ENCODE results near the gene GOPC.

The GOPC gene

DNA sequence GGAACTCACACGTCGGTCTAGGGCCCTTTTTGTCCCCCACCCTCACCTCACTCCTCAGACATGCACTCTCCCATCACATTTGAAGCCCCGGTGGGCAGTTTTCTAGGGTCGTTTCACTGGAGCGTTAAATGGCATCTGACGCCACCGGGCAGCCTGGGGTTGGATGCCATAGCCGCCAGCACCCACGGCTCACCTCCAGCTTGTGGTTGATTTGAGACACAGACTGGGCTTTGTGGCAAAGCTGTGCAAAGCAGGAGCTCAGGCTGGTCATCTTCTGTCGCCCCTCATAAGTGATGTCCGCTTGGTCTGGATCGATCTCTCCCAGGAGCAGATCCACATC is 530 bp downstream of the GOPC start:
- TF ChIP-seq, protein P1, sequence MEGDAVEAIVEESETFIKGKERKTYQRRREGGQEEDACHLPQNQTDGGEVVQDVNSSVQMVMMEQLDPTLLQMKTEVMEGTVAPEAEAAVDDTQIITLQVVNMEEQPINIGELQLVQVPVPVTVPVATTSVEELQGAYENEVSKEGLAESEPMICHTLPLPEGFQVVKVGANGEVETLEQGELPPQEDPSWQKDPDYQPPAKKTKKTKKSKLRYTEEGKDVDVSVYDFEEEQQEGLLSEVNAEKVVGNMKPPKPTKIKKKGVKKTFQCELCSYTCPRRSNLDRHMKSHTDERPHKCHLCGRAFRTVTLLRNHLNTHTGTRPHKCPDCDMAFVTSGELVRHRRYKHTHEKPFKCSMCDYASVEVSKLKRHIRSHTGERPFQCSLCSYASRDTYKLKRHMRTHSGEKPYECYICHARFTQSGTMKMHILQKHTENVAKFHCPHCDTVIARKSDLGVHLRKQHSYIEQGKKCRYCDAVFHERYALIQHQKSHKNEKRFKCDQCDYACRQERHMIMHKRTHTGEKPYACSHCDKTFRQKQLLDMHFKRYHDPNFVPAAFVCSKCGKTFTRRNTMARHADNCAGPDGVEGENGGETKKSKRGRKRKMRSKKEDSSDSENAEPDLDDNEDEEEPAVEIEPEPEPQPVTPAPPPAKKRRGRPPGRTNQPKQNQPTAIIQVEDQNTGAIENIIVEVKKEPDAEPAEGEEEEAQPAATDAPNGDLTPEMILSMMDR (IDR thresholded peaks at IDR 0.05; ENCODE audit: insufficient read depth, low read length, missing control alignments) = no peak
- ChIA-PET POLR2A (interaction anchor here (0.6 to 1.5 kb wide), 5 partner anchors 24 to 158 kb away, joined by 3 to 13 read pairs (median 5); partner anchors contain the start of gene DCBLD1), CTCF (interaction anchor here (1.0 to 11.3 kb wide), 10 partner anchors 11 to 255 kb away, joined by 3 to 205 read pairs (median 6); no protein-coding TSS in a partner anchor)
- no peak for DNase-seq (ENCODE audit: low read depth, low spot score)
- H3K4me3 ChIP-seq (ENCODE audit: low read depth, low read length) = peak overlapping the region; percentile 91

DNA sequence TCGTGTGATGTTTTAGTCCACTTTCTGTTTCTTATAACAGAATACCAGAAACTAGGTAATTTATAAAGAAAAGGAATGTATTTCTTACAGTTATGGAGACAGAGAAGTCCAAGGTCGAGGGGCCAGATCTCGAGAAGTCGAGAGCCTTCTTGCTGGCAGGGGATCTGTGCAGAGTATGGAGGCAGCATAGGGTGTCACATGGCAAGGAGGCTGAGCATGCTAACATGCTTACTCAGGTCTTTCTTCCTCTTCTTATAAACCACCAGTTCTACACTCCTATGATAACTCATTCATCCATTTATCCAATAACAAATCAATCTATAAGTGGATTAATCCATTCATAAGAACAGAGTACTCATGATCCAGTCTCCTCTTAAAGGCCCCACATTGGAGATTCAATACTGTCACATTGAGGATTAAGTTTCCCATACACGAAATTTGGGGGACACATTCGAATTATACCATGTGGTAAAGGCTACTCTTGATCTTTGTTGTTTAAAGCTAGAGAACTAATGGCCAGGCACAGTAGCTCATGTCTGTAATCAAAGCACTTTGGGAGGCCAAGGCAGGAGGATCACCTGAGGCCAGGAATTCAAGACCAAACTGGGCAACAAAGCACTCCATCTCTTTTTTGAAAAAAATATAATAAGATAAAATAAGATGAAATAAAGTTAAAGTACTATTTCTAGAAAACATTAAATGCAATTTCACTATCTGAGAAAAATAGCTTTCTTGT is 2.1 kb downstream of the GOPC start:
- CTCF ChIA-PET = interaction anchor here (0.9 to 11.3 kb wide), 3 partner anchors 120 to 156 kb away, joined by 3 to 205 read pairs (median 4); no protein-coding TSS in a partner anchor
- POLR2A ChIA-PET = interaction anchor here (0.9 kb wide), 1 partner anchor 150 kb away, joined by 3 read pairs; no protein-coding TSS in a partner anchor
- DNase-seq (ENCODE audit: low read depth, low spot score) = no peak
- TF ChIP-seq, protein P1 (IDR thresholded peaks at IDR 0.05; ENCODE audit: insufficient read depth, low read length, missing control alignments) = no peak
- peak overlapping the region; percentile 91 for H3K4me3 ChIP-seq (ENCODE audit: low read depth, low read length)

DNA sequence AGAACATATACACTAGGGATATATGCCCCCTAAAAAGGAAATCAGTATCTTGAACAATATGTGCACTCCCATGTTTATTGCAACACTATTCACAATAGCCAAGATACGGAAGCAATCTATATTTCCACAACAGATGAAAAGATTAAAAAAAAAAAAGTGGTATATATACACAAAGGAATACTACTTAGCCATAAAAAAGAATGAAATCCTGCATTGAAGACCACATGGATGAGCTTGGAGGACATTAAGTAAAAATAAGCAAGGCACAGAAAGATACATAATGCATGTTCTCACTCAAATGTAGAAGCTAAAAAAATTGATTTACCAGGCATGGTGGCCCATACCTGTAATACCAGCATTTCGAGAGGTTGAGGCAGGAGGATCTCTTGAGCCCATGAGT is 4.6 kb downstream of the GOPC start:
- CTCF ChIA-PET = interaction anchor here (1.4 to 11.3 kb wide), 2 partner anchors 38 to 146 kb away, joined by 3 to 205 read pairs; no protein-coding TSS in a partner anchor
- no peak overlapping the region for H3K4me3 ChIP-seq (ENCODE audit: low read depth, low read length)
- TF ChIP-seq, protein P1 (IDR thresholded peaks at IDR 0.05; ENCODE audit: insufficient read depth, low read length, missing control alignments) = no peak
- POLR2A ChIA-PET = interaction anchor here (0.7 kb wide), 1 partner anchor 252 kb away, joined by 4 read pairs; no protein-coding TSS in a partner anchor
- DNase-seq (ENCODE audit: low read depth, low spot score) = no peak

DNA sequence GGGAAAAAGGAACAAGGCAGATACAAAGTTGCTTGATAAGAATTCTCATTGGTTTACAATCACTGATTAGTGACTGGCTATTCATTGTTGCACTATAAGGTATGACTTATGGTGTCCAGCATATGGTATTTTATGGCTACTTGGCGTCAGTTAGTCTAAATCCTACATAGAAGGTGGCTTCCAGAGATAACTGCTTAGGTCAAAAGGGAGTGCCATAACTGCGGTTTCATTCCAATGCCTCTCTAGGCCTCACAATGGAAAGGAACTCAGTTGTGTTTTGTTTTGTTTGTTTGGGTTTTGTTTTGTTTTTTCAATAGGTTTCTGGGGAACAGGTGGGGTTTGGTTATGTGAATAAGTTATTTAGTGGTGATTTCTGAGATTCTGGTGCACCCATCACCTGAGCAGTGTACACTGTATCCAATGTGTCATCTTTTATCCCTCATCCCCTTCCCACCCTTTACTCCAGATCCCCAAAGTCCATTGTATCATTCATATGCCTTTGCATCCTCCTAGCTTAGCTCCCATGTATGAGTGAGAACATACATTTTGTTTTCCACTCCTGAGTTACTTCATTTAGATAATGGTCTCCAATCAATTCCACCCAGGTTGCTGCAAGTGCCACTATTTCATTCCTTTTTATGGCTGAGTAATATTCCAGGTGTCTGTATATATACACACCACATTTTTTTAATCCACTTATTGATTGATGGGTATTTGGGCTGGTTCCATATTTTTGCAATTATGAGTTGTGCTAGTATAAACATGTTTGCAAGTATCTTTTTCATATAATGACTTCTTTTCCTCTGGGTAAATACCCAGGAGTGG is 7.0 kb downstream of the GOPC start:
- CTCF ChIA-PET = interaction anchor here (0.8 kb wide), 1 partner anchor 9 kb away, joined by 3 read pairs; no protein-coding TSS in a partner anchor
- POLR2A ChIA-PET = no interaction called here

DNA sequence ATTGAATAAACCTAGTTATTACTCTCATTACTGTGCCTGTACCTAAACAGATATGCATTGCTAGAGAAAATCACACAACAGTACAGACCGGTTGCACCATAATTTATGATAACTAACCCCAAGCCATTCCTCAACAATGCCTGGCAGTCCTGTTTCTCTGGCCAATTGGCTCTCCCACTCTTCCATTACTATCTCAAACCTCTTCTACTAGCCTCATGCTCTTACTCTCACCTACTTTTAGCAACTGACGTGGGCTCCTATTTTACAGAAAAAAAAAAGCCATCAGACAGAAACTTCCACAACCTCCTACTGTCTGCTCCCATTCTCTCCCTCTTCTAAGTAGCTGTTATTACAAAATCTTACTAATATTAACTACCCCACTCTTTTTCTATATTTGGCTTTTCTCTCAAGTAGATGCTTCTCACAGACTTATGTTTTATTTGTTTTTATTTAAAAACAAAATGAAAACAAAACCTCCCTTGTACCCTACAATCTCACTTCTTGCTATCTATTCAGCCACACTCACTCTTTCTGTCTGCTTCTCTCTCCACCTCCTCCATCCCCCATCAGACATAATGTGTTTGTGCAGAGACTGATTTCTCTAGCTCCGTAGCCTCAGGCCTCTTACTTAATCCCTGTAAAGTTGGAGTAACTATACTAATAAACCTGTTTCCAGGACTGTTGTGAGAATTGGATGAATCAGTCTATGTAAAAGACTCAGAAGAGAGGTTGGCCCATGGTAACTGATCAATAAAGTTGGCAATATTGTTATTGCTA is 9.1 kb downstream of the GOPC start:
- TF ChIP-seq, protein P1 (IDR thresholded peaks at IDR 0.05; ENCODE audit: insufficient read depth, low read length, missing control alignments) = no peak
- H3K4me3 ChIP-seq (ENCODE audit: low read depth, low read length) = no peak overlapping the region
- ChIA-PET POLR2A (no interaction called here), CTCF (interaction anchor here (1.0 kb wide), 1 partner anchor 8 kb away, joined by 3 read pairs; no protein-coding TSS in a partner anchor)
- no peak for DNase-seq (ENCODE audit: low read depth, low spot score)

More for the DNA sequence above, 7.0 kb downstream of the GOPC start:
- no peak for DNase-seq (ENCODE audit: low read depth, low spot score)
- TF ChIP-seq, protein P1 (IDR thresholded peaks at IDR 0.05; ENCODE audit: insufficient read depth, low read length, missing control alignments) = no peak
- no peak overlapping the region for H3K4me3 ChIP-seq (ENCODE audit: low read depth, low read length)

All from AG04449 (cell line).